ENCODE measurements around the gene BIN1. TPM values are rescaled to one million over a fixed set of nuclear protein-coding genes. Genes with fewer than 3 reads are reported as not detected.

The BIN1 gene
- total RNA-seq, 4 donors from 2014 or later = 95.7 to 146 (median 98.8) TPM

DNA sequence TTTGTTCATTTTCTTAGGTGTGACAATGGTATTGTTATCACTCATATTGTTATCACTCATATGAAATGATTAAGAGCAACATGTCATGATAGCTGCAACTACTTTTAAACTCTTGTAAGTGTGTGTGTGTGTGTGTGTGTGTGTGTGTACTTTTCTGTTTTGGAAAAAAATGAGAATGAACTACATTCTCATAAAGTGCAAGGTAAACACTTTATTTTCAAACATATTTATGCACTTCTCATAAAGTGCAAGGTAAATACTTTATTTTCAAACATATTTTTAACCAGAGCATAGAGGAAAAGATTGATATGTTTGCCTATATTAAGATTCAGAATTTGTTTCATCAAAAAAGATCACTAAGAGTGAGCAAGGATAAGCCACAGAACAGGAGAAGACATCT is 108.5 kb downstream of the BIN1 start:
- DNase-seq (ENCODE audit: low spot score in 2 of 2) = no peak
- Histone ChIP-seq H3K27me3 (no peaks in the 10 kb centered on the region), H3K27ac (no peak overlapping the region), H3K4me3 (no peak overlapping the region), H3K4me1 (no peaks in the 10 kb centered on the region), H3K9me3 (no peaks in the 10 kb centered on the region), H3K36me3 (no peaks in the 10 kb centered on the region)
- TF ChIP-seq EP300 (IDR thresholded peaks at IDR 0.05) = no peak
- TF ChIP-seq, protein P1, sequence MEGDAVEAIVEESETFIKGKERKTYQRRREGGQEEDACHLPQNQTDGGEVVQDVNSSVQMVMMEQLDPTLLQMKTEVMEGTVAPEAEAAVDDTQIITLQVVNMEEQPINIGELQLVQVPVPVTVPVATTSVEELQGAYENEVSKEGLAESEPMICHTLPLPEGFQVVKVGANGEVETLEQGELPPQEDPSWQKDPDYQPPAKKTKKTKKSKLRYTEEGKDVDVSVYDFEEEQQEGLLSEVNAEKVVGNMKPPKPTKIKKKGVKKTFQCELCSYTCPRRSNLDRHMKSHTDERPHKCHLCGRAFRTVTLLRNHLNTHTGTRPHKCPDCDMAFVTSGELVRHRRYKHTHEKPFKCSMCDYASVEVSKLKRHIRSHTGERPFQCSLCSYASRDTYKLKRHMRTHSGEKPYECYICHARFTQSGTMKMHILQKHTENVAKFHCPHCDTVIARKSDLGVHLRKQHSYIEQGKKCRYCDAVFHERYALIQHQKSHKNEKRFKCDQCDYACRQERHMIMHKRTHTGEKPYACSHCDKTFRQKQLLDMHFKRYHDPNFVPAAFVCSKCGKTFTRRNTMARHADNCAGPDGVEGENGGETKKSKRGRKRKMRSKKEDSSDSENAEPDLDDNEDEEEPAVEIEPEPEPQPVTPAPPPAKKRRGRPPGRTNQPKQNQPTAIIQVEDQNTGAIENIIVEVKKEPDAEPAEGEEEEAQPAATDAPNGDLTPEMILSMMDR (IDR thresholded peaks at IDR 0.05) = no peak
- no peak for TF ChIP-seq POLR2A (IDR thresholded peaks at IDR 0.05)

Small RNAs within 50 kb of the gene (small RNA-seq; reads per million reads assigned to genes)
- not detected for gene RNU7-182P

Other genes starting within 250 kb of the BIN1 start
- gene TEX51, start 208.3 kb downstream of the BIN1 start, total RNA-seq = not detected
- gene CYP27C1, start 113.1 kb upstream of the BIN1 start, total RNA-seq = 1 to 10 TPM in 1 of 4 donors, under 1 TPM in 3; 0.42 to 1.2 (median 0.73) TPM
- gene ERCC3, start 187.0 kb upstream of the BIN1 start, total RNA-seq = 10 to 100 TPM; 52.2 to 70.0 (median 68.1) TPM